HEK293T (cell line): Measurements from ENCODE around the gene MTA1.

Experiments used
- ARNT ChIP-seq: fragments of 450-650 bp; IDR thresholded peaks from 2 replicates; pipeline ENCODE4 v1.6.1; 2017; ENCODE audit warnings: mild to moderate bottlenecking
- BHLHE40 ChIP-seq: fragments of 450-650 bp; IDR thresholded peaks from 2 replicates; pipeline ENCODE4 v1.6.1; 2016; ENCODE audit warnings: mild to moderate bottlenecking, moderate library complexity, borderline replicate concordance
- CTBP1 ChIP-seq: fragments of 450-650 bp; IDR thresholded peaks from 2 replicates; pipeline ENCODE4 v1.6.1; 2016; ENCODE audit warnings: borderline replicate concordance
- ELF4 ChIP-seq: fragments of 450-650 bp; IDR thresholded peaks from 2 replicates; pipeline ENCODE4 v1.6.1; 2017; ENCODE audit warnings: antibody characterized with exemption
- FOXA1 ChIP-seq: fragments of 450-650 bp; IDR thresholded peaks from 2 replicates; pipeline ENCODE4 v1.6.1; 2016; ENCODE audit warnings: mild to moderate bottlenecking
- FOXK2 ChIP-seq: fragments of 450-650 bp; IDR thresholded peaks from 2 replicates; pipeline ENCODE4 v1.6.1; 2016; ENCODE audit warnings: mild to moderate bottlenecking
- FOXM1 ChIP-seq: fragments of 450-650 bp; IDR thresholded peaks from 2 replicates; pipeline ENCODE4 v1.6.1; 2017; ENCODE audit warnings: mild to moderate bottlenecking, borderline replicate concordance
- NFRKB ChIP-seq: fragments of 450-650 bp; IDR thresholded peaks from 2 replicates; pipeline ENCODE4 v1.6.1; 2016; ENCODE audit warnings: mild to moderate bottlenecking, moderate library complexity
- SP1 ChIP-seq: fragments of 450-650 bp; IDR thresholded peaks from 2 replicates; pipeline ENCODE4 v1.6.1; 2017
- TARDBP ChIP-seq: fragments of 450-650 bp; IDR thresholded peaks from 2 replicates; pipeline ENCODE4 v1.6.1; 2016

DNA sequence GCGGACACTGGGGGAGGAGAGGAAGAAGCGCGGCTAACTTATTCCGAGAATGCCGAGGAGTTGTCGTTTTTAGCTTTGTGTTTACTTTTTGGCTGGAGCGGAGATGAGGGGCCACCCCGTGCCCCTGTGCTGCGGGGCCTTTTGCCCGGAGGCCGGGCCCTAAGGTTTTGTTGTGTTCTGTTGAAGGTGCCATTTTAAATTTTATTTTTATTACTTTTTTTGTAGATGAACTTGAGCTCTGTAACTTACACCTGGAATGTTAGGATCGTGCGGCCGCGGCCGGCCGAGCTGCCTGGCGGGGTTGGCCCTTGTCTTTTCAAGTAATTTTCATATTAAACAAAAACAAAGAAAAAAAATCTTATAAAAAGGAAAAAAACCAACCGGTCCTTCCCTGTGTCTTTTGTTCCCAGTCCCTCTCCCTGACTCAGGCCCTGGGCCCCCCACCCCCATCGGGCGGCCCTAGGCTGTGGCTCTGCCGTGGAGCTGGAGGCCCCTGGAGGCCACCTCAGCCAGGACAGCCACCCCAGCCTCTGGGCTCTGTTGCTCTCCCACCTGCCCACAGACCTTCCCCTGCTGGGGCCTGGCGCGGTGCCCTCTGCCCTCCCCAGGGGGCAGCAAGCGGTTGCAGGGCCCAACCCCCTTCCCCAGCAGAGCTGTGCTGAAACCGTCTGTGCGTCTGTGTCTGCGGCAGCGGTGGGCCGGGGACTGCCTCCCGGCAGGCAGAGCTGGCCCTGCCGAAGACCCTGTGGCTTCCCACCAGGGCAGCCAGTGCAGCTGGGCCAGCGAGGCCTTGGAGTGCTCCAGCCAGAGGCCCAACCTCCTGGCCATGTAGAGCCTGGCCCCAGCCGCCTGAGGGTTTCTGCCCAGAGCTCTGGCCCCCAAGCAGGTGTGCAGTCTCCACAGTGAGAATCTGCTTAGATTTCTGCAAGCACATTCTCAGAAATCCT, 51.0 kb downstream of the MTA1 start:
- TF ChIP-seq SP1 (no peak), BHLHE40 (no peak), CTBP1 (no peak), NFRKB (no peak), TARDBP (no peak), FOXM1 (no peak), ELF4 (no peak), FOXK2 (no peak), ARNT (no peak), FOXA1 (no peak)
